ENCODE measurements around the gene GTPBP2. TPM values are rescaled to one million over a fixed set of nuclear protein-coding genes. Genes with fewer than 3 reads are reported as not detected.

The GTPBP2 gene
- total and polyA plus RNA-seq, 2 of the 13 experiments (the other 11 are each of a cell fraction or from before 2014, with no cell fraction given): 26.9 to 88.2 TPM

GRCh38 chr6:43582911-43583310 is 46.2 kb downstream of the GTPBP2 start:
- H3K36me3 ChIP-seq (replicated peaks in 1 of 2; ENCODE audit: control insufficient read depth in 1 of 2, insufficient read depth in 2 of 2, low read length in 2 of 2): peaks cover 16 to 58% of the 10 kb centered on the region in 2 experiments
- CTCF ChIA-PET (ENCODE audit: low intra/inter-chr PET ratio, low total read pairs): no interaction called here
- POLR2A ChIA-PET: no interaction called here
- TF ChIP-seq FOXA1 (IDR thresholded peaks at IDR 0.05): no peak
- no peak for TF ChIP-seq FOXA1 (CRISPR knock-in tag; IDR thresholded peaks at IDR 0.05)
- no peak for TF ChIP-seq CSRNP1 (CRISPR knock-in tag; IDR thresholded peaks at IDR 0.05)
- TF ChIP-seq ZMYM4 (CRISPR knock-in tag; IDR thresholded peaks at IDR 0.05): no peak
- no peak for TF ChIP-seq IRF1 (CRISPR knock-in tag; IDR thresholded peaks at IDR 0.05; ENCODE audit: low read depth)
- TF ChIP-seq ZNF83 (CRISPR knock-in tag; IDR thresholded peaks at IDR 0.05; ENCODE audit: borderline replicate concordance): no peak
- no peak for TF ChIP-seq ZNF691 (CRISPR knock-in tag; IDR thresholded peaks at IDR 0.05; ENCODE audit: borderline replicate concordance, low read depth)
- TF ChIP-seq ZNF609 (CRISPR knock-in tag; IDR thresholded peaks at IDR 0.05; ENCODE audit: borderline replicate concordance): no peak
- TF ChIP-seq ZSCAN9 (CRISPR knock-in tag; IDR thresholded peaks at IDR 0.05; ENCODE audit: borderline replicate concordance): no peak
- TF ChIP-seq JUN (CRISPR knock-in tag; IDR thresholded peaks at IDR 0.05): no peak
- TF ChIP-seq PTBP1 (IDR thresholded peaks at IDR 0.05; ENCODE audit: low read depth, low read length, poor library complexity, severe bottlenecking): no peak
- no peak for TF ChIP-seq FIP1L1 (IDR thresholded peaks at IDR 0.05; ENCODE audit: borderline replicate concordance, insufficient read depth, low read depth, low read length)
- no peak for TF ChIP-seq CTCF (CRISPR knock-in tag; IDR thresholded peaks at IDR 0.05)
- TF ChIP-seq ZNF20 (CRISPR knock-in tag; IDR thresholded peaks at IDR 0.05): no peak
- no peak for TF ChIP-seq KLF6 (CRISPR knock-in tag; IDR thresholded peaks at IDR 0.05)
- no peak for TF ChIP-seq ATRX (CRISPR knock-in tag; IDR thresholded peaks at IDR 0.05; ENCODE audit: borderline replicate concordance)

More at GRCh38 chr6:43582911-43583310, 46.2 kb downstream of the GTPBP2 start:
- DNase-seq (ENCODE audit: low spot score) (no peak), ATAC-seq (no peak), FAIRE-seq (no peak)
- intact Hi-C loops (cut with micrococcal nuclease; ENCODE audit: unreplicated experiment): no loop called here
- Histone ChIP-seq H3K4me3 (replicated peaks in 1 of 3; ENCODE audit: insufficient read depth in 1 of 3, low read depth in 2 of 3, low read length in 3 of 3) (no peak overlapping the region), H3K27me3 (ENCODE audit: control insufficient read depth in 1 of 2, insufficient read depth in 2 of 2, low read length in 2 of 2) (no peaks in the 10 kb centered on the region), H4K20me1 (ENCODE audit: insufficient read depth, low read length) (no peaks in the 10 kb centered on the region), H3K79me2 (ENCODE audit: insufficient read depth, low read length) (peaks cover 21% of the 10 kb centered on the region), H3K9ac (ENCODE audit: insufficient read depth, low read depth, low read length) (no peak overlapping the region), H3K4me1 (ENCODE audit: insufficient read depth, low read length) (peaks cover 18% of the 10 kb centered on the region), H3K4me2 (ENCODE audit: low read depth, low read length) (no peak overlapping the region), H3K9me3 (ENCODE audit: low read length) (no peaks in the 10 kb centered on the region), H3K27ac (ENCODE audit: extremely low read length, insufficient read depth, low read length) (no peak overlapping the region), H2AFZ (ENCODE audit: low read length) (no peak overlapping the region)
- WGBS (ENCODE audit: low lambda C conversion rate): 91% methylated on average over 5 of the region's 5 CpGs
- in situ Hi-C loops (cut with HindIII; ENCODE audit: extremely low pct_ligation_motif_present, low pct_unique_long_range_greater_than_20kb): no loop called here
- no TSS peak for BruUV-seq (replicated peaks)
